ENCODE data around the gene EIF2B4.

GRCh38 chr2:27376866-27377617 is 6.9 kb upstream of the EIF2B4 start:
- TF ChIP-seq HEYL (CRISPR knock-in tag; IDR thresholded peaks at IDR 0.05) (no peak), REST (IDR thresholded peaks at IDR 0.05) (no peak), MYC (IDR thresholded peaks at IDR 0.05; ENCODE audit: borderline replicate concordance, low read length) (no peak), CHD4 (IDR thresholded peaks at IDR 0.05; ENCODE audit: borderline replicate concordance) (no peak), FOSB (CRISPR knock-in tag; IDR thresholded peaks at IDR 0.05) (no peak), RFX5 (IDR thresholded peaks at IDR 0.05) (no peak), KDM5A (IDR thresholded peaks at IDR 0.05) (no peak), POLR2A (IDR thresholded peaks at IDR 0.05; ENCODE audit: low read length) (no peak; the same call in none of the 2 replicates), PHF8 (IDR thresholded peaks at IDR 0.05; ENCODE audit: borderline replicate concordance, low read depth) (no peak), BHLHE40 (IDR thresholded peaks at IDR 0.05; ENCODE audit: low read depth, low read length) (no peak)
- TF ChIP-seq, protein P1, sequence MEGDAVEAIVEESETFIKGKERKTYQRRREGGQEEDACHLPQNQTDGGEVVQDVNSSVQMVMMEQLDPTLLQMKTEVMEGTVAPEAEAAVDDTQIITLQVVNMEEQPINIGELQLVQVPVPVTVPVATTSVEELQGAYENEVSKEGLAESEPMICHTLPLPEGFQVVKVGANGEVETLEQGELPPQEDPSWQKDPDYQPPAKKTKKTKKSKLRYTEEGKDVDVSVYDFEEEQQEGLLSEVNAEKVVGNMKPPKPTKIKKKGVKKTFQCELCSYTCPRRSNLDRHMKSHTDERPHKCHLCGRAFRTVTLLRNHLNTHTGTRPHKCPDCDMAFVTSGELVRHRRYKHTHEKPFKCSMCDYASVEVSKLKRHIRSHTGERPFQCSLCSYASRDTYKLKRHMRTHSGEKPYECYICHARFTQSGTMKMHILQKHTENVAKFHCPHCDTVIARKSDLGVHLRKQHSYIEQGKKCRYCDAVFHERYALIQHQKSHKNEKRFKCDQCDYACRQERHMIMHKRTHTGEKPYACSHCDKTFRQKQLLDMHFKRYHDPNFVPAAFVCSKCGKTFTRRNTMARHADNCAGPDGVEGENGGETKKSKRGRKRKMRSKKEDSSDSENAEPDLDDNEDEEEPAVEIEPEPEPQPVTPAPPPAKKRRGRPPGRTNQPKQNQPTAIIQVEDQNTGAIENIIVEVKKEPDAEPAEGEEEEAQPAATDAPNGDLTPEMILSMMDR (IDR thresholded peaks at IDR 0.05): no peak

Measured in A549 (cell line).